HG02610 (cell line): Measurements from ENCODE around the gene GAREM1.

Source experiments
- ATAC-seq: cut with Tn5 transposase; IDR thresholded peaks from one replicate; pipeline ENCODE4 v1.9.1; 2021; ENCODE audit warnings: mild to moderate bottlenecking, moderate library complexity; ENCODE audit not compliant: unreplicated experiment

GAREM1 gene

DNA sequence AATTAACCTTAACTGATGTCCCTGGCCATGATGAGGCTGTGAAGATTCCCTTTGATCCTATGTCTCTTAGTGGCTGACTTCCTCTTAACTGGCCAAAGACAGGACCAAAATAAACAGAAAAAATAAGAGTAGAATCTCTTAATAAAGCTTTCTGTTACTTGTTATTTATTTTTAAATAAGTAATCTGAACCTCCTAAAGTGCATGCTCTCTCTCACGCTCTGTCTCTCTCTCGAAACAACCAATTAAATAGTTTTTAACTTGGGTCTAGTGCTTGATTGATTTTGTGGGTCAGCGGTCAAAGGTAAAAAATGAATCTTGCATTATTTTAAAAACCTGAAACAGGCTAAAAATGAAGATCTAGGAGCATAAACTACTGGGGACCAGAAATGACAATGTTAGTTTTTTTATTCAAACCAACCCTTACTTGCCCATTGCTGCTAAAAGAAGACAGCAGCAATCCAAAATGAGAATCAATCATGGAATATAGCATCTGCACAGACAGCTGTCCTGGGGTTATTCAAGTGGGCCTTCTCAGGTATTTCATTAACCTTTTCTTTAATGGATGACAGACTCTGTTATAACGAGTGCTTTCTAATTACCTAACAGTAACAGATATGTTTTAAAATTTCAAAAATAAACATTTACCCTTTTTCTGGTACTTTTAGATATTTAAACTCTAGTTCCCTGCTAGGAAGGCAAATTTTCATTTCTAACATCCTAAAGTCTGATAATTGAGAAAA, 11.2 kb downstream of the GAREM1 start:
- no peak for ATAC-seq

DNA sequence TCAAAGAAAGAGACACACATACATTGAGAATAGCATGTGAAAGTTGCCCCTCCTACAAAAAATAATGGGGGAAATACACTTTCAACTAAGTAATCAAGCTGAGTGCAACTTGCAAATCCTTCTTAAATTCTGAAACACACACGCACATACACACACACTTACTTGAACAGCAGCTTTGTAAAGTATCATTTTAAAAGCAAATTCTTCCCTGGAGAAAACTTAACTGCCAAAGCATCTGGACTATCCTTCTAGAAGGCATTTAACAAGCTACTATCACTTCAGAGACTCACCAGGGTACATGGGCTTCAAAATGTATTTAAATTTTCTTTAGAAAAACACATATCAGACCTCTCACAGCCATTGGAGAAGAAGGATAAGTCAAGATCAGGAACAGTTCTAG, 15.3 kb downstream of the GAREM1 start:
- no peak for ATAC-seq

DNA sequence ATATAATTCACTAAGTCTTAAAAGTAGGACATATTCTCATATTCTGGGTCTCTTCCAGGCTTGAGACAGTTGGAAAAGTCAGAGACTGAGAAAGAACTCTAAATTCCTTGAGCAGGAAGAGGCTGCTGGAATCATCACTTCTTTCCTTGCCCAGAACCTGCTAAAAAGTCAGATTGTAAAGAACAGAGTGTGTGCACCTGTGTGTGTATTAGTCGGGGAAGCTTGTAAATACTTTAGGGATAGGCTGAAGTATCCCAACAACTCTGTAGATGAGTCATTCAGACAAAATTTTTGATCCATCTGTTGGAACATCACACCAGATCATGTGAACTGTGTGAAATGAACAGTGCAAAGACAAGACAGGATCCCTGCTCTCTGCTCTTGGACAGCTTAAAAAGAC, 16.1 kb downstream of the GAREM1 start:
- ATAC-seq = no peak

DNA sequence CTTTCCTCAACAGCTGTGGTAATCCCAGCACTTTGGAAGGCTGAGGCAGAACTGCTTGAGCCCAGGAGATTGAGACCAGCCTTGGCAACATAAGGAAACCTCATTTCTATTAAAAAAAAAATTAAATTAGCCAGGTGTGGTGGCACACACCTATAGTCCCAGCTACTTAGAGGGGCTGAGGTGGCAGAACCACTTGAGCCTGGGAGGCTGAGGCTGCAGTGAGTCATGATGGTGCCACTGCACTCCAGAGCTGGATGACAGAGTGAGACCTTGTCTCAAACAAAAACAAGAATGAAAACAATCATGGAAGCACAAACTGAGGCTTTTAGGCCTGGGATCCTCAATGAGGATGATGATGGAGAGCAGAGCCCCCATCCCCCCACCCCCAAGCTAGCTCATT, 19.8 kb downstream of the GAREM1 start:
- ATAC-seq = no peak

DNA sequence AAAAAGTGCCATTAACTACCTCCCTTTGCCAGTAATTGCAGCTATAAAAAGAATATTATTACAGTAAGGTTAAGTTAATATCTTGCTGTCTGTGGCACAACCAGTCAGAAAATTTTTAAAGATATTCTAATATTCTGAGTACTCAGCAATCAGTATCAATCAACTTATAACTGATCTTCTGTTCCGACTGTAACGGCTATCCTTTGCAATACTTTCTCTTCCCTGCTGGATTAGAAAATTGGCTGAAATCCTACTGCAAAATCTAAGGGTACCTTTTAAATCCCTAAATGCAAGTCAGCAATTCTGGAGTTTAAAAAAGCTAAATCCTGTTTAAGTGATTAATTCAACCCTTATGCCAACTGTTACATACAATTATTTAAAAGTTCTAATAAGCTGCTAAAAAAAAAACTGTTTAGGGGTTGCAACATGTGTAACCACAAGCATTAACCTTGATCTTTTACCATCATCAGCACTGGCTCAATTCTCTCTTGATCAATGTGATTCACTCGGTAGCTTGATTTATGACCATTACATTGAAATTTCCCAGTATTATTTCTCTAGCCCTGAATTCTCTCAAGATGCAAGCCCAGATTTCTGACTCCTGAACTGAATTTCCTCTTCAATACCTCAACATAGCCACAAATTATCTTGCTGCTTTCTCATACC, 20.5 kb downstream of the GAREM1 start:
- ATAC-seq = no peak

DNA sequence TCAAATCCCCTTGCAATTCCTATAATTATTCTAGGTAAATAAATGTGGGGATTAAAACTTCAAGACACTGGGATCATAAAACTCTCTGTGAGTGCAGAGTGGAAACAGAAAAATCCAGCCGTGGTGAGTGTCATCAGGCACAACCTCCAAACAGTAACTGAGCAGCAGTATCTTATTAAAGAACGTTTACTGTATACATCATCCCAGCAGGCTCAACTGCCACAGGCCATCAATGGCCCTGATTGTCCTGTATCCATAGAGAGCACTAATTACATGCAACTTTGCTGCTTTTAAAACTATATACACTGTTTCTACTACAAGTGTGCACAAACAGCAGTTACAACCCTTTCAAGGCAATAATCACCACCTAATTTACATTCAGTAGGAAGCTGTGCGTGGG, 23.9 kb downstream of the GAREM1 start:
- ATAC-seq = no peak

DNA sequence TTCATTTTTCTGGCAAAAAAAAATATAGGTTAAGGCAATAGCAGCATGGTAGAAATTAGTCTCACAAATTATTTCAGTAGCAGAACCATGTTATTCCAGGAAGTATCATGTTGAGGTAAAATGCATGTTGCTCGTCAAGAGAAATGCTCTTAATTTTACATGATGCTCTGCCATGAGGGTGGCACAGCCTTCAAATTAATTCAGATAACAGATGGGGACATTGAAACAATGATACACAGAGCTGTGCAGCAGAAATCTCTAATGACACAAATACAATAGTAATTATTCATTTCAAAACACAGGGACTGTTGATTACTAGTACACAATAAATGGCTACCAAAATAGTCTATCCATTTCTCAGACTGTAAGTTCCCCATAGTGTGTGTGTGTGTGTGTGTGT, 24.8 kb downstream of the GAREM1 start:
- ATAC-seq = no peak

DNA sequence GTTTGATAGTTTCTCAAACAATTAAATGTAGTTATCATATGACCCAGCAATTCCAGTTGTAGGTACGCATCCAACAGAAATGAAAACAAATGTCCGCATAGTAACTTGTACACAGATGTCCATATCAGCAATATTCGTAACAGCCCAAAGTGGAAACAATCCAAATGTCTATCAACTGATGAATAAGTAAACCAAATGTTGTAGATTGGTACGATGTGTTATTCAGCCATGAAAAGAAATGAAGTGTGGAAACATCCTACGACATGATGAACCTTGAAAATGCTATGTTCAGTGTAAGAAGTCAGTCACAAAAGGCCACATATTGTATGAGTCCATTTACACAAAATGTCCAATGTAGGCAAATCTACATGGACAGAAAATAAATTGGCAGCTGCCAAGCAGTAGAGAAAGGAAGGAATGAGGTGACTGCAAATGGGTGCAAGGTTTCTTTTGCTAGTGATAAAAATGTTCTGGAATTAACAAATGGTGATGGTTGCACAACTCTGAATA, 26.9 kb downstream of the GAREM1 start:
- ATAC-seq = no peak

DNA sequence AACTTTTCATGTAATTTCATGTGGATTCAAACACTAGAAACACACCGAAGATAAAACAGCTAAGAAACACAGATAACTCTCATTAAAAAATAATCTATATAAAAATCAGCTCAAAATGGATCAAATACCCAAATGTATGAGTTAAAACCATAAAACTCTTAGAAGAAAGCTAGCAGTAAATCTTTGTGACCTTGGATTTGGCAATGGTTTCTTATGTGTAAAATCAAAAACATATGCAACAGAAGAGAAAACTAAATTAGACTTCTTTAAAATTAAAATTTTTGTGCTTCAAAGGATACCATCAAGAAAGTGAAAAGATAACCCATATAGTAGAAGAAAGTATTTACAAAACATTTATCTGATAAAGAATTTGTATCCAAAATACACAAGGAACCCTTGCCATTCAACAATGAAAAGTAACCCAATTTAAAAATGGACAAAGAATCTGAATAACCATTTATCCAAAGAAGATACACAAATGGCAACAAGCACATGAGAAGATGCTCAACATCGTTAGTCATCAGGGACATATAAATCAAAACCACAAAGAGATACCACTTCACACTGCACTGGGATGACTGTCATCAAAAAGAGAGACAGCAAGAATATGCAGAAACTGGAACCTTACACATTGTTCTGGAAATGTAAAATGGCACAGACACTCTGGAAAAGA, 27.5 kb downstream of the GAREM1 start:
- no peak for ATAC-seq

DNA sequence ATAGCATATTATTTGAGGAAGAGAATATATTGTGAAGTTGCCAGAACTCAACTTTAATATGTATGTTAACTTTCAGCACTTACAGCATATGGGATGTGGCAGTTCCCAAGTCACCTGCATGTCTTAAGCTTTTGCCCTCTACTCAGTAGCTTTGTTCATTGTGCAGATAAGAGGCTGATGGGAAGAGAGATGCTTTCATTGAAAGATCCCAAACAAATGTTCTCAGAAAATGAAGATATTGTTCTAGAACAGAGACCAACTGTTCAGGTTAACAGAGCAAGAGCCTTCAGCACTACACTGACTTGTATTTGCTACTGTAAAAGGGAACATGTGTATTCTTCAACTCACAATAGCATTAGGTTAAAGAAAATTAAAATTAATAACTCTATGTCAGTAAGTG, 28.1 kb downstream of the GAREM1 start:
- ATAC-seq = no peak

DNA sequence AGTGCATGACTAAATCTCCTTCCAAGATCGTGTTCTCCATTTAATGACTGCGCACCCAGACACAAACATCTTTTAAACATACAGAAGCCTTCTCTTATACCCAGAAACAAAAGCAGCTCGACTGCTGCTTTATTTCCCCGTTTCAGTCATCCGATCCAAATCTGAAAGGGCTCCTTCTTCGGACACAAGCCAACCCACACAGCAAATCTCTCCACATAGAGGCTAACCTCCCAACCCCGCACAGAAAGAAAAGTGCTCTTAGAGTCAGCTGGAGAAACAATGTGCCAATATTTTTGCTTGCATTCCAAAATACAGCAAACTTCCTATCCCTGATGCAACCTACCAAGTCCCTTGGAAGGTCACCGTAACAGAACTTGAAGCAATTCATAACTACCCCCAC, 29.1 kb downstream of the GAREM1 start:
- no peak for ATAC-seq

DNA sequence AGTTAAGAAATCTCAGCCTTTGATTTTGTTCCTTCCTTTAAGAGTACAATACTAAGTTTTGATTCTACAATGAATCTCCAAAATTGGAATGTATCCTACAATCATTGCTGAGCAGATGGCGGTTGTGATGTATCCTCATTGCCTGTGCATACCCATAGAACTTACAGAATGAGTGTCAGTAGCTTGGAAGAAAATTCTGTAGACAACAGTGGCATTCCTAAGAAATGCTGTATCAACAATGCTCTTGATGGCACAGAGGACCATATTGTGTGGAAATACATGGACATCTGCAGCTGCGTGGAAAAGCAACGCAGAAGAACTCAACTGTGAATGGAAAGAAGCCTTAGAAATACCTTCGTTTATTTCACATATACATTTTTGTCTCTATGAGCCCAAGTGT, 30.2 kb downstream of the GAREM1 start:
- no peak for ATAC-seq

DNA sequence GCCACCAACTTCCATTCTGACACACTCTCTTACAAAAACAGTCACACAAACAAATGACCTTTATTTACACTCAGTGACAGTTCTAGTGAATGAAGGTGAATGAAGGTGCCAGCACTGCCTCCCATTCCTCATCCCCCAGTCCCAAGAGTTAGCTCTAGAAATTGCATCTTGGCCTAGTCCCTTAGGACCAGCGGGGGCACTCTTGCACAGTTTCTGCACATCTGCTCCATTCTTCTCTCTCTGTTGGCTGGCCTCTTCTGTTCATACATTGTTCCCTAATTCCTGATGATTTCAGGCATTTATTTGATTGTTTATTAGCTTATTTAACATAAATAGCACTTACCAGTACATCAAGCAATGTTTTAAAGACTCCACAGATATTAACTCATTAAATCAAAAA, 30.9 kb downstream of the GAREM1 start:
- no peak for ATAC-seq

DNA sequence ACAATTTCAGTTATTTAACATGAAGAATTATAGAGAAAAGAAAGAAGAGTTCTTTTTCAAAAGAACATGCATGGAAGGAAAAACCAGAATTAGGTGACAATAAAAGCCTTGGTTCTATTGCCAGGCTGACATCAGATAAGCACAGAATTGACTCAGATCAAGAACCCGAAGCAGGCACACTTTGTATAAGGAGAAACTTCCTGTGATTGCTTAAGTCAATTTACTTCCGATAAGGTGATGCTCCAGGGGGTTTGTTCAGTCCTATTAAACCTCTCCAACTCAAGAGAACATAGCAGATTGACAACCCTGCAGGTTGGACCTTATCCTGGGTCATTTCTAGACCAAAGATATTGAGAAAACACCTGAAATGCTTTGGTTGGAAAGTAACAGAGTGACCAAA, 31.4 kb downstream of the GAREM1 start:
- no peak for ATAC-seq

DNA sequence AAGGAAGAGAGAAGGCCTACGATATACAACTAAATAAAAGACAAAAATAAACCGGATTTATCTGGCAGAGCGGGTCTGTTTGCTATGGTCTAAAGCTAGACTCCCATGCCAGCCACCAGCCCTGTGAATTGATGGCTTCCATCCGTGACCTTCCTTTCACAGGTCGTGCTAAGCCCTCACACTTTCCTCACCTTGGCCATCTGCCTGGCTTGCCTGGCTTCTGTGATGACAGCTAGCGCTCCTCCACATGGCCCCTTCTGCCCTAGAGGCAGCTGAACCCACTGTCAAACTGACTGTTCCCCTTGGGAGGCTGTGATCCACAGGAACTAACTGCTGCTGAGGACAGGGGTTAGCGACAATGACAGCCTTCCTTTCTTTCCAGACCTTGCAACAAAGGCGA, 32.5 kb downstream of the GAREM1 start:
- no peak for ATAC-seq

DNA sequence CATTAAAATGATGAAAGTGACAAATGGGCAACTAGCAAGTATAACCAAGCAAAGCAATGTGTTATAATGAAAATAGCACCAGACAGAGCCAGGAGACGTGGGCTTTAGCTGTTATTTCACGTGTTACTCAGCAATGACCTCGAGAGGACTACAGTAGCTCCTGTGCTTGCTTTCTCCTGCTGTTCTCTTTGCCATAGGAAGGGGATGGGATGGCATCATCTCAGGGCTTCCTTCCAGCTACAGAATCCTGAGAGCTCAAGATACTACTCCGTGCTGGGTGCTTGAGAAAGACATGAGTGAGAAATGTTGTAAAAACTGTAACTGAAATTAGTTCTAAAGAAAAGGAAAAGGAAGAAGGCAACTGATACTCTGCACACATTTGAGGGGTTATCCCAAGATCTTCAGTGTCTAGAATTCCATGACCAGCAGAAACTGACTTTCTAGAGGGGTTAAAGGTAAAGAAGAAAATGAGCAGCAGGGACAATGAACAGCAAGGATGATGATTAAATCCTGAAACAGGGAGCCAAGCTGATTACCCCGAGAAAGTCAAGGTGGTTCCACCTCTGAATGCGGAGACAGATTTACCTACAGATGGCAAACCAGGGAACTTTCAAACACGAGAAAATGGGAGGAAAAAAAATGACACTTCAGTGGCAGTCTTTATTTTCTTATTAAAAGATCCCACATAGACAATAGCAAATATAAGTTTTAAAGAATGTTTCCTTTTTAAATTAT, 33.4 kb downstream of the GAREM1 start:
- ATAC-seq = no peak

DNA sequence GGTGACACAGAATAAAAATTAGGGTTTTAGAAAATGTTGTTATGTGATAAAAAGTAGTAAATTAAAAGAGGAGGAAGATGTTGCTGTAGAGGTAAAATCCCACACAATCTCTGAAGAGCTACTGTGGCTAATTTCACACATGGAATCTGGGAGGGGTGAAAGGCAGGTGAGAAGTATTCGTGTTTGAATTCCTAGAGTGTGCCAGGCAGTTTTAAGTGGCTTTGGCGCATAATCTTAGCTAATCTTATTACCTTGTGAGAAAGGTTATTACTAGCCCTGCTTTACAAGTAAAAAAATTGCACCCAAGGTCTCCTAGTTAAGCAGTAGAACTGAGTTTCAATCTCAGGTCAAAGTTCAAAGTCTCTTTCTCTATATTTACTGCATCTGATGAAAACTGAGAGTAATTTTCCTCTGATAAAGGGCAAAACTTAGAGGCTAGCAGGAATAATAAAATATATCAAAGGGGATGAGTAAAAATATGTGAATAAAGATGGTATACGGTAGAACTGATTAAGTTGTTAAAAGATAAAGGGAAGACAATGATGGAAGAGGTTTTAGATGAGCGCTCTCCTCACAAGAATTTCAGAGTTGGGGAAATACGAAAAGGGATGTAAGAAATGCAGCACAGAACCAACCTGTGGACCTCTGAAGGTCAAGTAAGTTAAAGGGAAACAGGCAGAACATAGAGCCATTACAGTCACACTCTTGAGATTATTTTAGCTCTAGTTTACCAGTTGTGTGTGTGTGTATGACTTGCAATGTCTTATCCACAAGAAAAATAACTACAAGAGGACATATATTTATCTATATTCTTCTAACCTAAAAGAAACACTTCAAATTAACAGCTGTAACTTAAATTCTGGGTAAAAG, 34.8 kb downstream of the GAREM1 start:
- no peak for ATAC-seq

DNA sequence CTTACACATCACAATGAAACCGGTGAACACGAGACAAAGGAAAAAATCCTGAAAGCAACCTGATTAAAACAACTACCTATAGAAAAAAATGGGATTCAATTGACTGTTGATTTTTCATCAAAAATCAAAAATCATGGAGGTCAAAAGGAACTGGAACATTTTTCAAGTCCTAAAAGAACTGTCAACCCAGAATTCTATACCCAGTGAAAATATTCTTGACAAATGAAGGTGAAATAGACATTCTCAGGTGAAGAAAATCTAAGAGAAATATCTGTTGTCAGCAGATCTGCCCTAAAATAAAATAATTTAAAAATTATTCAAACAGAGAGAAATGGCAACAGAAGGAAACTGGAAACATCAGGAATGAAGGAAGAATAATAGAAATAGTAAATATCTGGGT, 38.9 kb downstream of the GAREM1 start:
- no peak for ATAC-seq

DNA sequence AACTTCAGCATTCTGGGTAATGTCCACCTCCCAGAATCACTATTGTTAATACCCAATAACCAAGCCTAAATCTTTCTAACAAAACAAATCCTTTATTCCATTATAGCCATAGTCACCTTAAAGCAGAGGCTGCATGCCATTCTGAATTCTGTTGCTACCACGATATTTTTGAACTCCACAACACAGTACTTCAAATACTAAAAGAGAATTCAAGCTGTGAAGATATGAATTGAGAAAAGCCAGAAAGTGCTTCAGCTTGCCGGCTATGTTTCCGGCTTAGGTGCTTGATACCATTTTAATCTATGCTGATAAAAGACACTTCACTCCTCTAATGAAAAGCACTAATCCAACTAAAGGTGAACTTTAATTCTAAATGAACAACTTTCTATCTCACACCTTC, 41.3 kb downstream of the GAREM1 start:
- ATAC-seq = no peak

DNA sequence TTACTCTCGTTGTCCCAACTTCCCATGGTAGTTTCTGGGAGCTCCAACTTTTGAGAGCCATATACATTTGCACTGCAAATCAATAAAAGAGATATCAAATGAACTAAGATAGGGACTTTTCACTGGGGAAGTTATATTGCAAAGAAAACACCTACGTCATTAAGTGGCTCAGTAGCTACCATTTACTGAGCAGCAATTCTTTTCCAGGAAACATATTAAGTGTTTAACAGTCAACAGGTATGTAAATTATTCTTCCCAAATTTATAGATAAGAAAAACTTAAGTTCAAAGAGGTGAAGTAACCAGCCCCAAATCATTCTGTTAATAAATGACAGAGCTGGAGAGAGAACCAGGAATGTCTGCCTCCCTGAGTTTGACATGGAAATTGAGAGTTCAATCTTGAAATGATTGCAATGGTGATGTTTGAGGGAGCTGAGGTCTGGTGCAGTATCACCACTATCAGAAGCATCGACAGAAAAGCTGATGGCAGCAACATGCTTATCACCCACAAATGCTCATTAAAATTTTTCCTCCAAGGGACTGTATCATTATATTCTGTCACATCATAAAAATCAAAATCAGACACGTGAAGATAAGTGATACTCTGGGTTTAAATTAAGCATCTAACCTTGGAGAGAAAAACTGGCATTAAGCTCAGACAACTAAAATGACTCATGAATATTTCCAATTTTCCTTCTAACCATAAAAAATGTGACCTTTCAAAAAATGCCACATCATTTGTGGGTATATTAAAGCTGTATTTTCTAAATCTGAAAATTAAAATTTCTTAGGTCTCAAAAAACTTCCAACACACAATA, 43.4 kb downstream of the GAREM1 start:
- ATAC-seq = no peak
